Measurements from ENCODE around the gene NOP9. TPM values are rescaled to one million over a fixed set of nuclear protein-coding genes. Genes with fewer than 3 reads are reported as not detected.
"Not testable (repeated sequence)": the region's sequence is repeated elsewhere in the genome, so short reads cannot be mapped to it uniquely, and the experiment has no call there.

The NOP9 gene
- total and polyA plus RNA-seq, 7 donors: 7.8 to 29.0 (median 14.6) TPM

DNA sequence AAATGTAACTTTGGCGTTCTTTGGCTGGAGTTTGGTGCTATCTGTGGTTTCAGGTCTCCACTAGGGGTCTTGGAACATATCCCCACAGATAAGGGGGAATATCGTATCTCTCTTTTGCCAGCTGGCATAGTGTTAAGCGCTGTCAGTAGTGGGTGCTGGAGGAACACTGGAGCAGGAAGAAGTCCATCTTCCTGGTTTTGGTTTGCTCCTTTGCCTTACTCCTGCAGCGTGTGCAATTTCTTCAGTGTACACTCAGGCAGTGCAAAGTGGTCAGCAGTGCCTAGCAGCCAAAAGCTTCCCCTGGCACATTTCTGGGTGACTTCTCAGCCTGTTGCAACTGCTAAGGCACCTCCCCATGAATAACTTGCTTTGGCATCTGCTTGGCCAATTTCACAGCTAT is 51.9 kb downstream of the NOP9 start:
- H3K4me1 ChIP-seq: peaks cover 0 to 7% (median 3%) of the 10 kb centered on the region in 4 donors
- no peak overlapping the region for H3K4me3 ChIP-seq
- H3K9me3 ChIP-seq: no peaks in the 10 kb centered on the region
- TF ChIP-seq POLR2AphosphoS5 (IDR thresholded peaks at IDR 0.05) (no peak), EP300 (IDR thresholded peaks at IDR 0.05) (no peak), POLR2A (IDR thresholded peaks at IDR 0.05) (no peak)
- TF ChIP-seq, protein P1, sequence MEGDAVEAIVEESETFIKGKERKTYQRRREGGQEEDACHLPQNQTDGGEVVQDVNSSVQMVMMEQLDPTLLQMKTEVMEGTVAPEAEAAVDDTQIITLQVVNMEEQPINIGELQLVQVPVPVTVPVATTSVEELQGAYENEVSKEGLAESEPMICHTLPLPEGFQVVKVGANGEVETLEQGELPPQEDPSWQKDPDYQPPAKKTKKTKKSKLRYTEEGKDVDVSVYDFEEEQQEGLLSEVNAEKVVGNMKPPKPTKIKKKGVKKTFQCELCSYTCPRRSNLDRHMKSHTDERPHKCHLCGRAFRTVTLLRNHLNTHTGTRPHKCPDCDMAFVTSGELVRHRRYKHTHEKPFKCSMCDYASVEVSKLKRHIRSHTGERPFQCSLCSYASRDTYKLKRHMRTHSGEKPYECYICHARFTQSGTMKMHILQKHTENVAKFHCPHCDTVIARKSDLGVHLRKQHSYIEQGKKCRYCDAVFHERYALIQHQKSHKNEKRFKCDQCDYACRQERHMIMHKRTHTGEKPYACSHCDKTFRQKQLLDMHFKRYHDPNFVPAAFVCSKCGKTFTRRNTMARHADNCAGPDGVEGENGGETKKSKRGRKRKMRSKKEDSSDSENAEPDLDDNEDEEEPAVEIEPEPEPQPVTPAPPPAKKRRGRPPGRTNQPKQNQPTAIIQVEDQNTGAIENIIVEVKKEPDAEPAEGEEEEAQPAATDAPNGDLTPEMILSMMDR (IDR thresholded peaks at IDR 0.05): no peak
- no peaks in the 10 kb centered on the region for H3K36me3 ChIP-seq
- DNase-seq: no peak
- intact Hi-C loops (cut with DNase I): no loop called here
- H3K27me3 ChIP-seq: no peaks in the 10 kb centered on the region
- H3K27ac ChIP-seq: no peak overlapping the region
- 22 to 34% methylated on average over 4 of the region's 4 CpGs for WGBS, 2 donors

DNA sequence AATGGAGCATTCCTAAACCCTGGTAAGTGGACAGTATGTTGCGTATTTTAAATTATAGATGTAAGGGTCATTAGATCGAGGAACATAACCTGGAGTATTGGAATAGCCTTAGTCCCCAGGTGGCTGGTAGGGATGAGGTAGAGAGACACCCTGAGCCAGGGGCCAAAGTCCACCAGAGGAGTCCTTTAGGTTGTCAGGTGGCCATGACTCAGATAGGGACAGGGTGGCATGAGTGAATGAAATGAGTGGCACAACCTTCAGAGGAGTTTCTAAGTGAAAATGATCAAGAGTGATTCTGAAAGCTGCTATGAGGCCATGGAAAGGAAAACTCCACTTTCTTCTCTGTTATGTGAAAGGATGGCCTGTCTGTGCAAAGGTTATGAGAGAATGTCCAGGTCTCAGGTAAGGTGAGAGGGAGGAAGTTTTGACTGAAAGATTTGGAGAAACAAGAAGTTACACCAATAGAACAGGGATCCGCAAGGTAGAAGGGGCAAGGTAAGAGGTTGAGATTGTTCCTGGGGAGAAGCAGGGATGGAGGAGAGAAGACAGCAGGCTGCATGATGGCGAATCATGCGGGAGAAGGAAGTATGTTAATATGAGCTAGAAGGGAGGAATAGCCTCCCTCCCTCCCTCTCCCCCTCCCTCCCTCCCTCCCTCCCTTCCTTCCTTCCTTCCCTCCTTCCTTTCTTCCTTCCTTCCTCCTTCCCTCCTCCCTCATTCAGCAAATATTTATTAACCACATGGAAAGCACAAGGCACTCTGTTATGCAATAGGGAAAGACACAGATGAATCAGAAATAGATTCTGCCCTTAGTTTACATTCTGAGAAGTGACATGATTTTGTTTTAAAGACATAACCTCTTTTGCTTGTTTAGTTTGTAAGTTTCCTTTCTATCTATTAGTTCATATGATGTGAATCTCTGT is 54.2 kb downstream of the NOP9 start:
- WGBS, 2 donors: 65 to 77% methylated on average over 5 of the region's 5 CpGs
- peaks cover 0 to 7% (median 3%) of the 10 kb centered on the region in 4 donors for H3K4me1 ChIP-seq
- H3K4me3 ChIP-seq: no peak overlapping the region
- H3K9me3 ChIP-seq: no peaks in the 10 kb centered on the region
- intact Hi-C loops (cut with DNase I): no loop called here
- H3K27ac ChIP-seq: peak overlapping the region in 2 of 4 donors; percentile 3 to 49
- no peak for DNase-seq
- H3K27me3 ChIP-seq: no peaks in the 10 kb centered on the region
- no peaks in the 10 kb centered on the region for H3K36me3 ChIP-seq
- TF ChIP-seq EP300 (IDR thresholded peaks at IDR 0.05): no peak
- TF ChIP-seq, protein P1 (IDR thresholded peaks at IDR 0.05): no peak
- TF ChIP-seq POLR2AphosphoS5 (IDR thresholded peaks at IDR 0.05): peak in 2 of 4 donors; percentile 29 to 59

DNA sequence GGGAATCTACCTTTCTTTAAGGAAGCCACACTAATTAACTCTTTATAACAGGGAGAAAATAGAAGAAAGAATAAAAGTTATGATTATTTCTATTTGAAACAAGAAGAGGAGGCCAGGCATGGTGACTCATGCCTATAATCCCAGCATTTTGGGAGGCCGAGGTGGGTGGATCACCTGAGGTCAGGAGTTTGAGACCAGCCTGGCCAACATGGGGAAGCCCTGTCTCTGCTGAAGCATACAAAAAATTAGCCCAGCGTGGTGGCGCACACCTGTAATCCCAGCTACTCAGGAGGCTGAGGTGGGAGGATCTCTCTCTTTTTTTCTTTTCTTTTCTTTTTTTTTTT is 54.8 kb downstream of the NOP9 start:
- DNase-seq; H3K27me3 ChIP-seq; H3K4me3 ChIP-seq; H3K4me1 ChIP-seq; H3K36me3 ChIP-seq; intact Hi-C loops (cut with DNase I); H3K9me3 ChIP-seq: not testable (repeated sequence)
- H3K27ac ChIP-seq: peak overlapping the region in 2 of 4 donors; percentile 3 to 49
- WGBS, 2 donors: 83 to 93% methylated on average over 3 of the region's 3 CpGs

DNA sequence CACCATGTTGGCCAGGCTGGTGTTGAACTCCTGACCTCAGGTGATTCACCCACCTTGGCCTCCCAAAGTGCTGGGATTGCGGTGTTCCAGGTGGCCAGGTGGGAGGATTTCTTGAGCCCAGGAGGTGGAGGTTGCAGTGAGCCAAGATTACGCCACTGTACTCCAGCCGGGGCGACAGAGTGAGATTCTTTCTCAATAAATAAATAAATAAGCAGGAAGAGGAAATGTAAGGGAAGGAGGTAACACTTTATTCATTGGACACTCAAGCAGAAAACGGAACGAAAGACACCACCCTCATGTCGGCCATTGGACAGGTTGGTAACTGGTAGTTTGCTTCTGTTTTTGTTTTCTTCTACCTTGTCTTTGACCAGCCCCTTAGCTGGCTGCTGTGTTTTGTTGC is 55.4 kb downstream of the NOP9 start:
- 90 to 93% methylated on average over 7 of the region's 7 CpGs for WGBS, 2 donors
- H3K9me3 ChIP-seq: no peaks in the 10 kb centered on the region
- no peaks in the 10 kb centered on the region for H3K27me3 ChIP-seq
- TF ChIP-seq EP300 (IDR thresholded peaks at IDR 0.05): no peak
- no peak for TF ChIP-seq POLR2AphosphoS5 (IDR thresholded peaks at IDR 0.05)
- TF ChIP-seq POLR2A (IDR thresholded peaks at IDR 0.05): no peak
- TF ChIP-seq, protein P1 (IDR thresholded peaks at IDR 0.05): no peak
- DNase-seq: no peak
- no peaks in the 10 kb centered on the region for H3K36me3 ChIP-seq
- intact Hi-C loops (cut with DNase I): no loop called here
- no peak overlapping the region for H3K4me3 ChIP-seq
- peaks cover 0 to 7% (median 3%) of the 10 kb centered on the region in 4 donors for H3K4me1 ChIP-seq
- H3K27ac ChIP-seq: no peak overlapping the region

DNA sequence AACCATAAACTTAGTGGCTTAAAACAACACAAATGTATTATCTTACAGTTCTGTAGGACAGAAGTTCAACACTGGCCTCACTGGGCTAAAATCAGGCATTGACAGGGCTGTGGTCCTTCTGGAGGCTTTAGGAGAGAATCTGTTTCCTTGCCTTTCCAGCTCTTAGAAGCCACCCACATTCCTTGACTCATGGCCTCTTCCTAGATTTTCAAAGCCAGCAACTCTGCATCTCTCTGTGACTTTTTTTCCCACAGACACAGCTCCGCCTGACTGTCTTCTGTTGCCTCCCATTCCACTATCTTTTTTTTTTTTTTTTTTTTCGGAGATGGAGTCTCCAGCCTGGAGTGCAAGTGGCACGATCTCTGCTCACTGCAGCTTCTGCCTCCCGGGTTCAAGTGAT is 56.6 kb downstream of the NOP9 start:
- H3K4me3 ChIP-seq: no peak overlapping the region
- H3K27ac ChIP-seq: no peak overlapping the region
- H3K36me3 ChIP-seq: no peaks in the 10 kb centered on the region
- 88 to 89% methylated on average over 4 of the region's 4 CpGs for WGBS, 2 donors
- H3K9me3 ChIP-seq: no peaks in the 10 kb centered on the region
- intact Hi-C loops (cut with DNase I): no loop called here
- no peaks in the 10 kb centered on the region for H3K27me3 ChIP-seq
- no peak for TF ChIP-seq POLR2AphosphoS5 (IDR thresholded peaks at IDR 0.05)
- TF ChIP-seq EP300 (IDR thresholded peaks at IDR 0.05): no peak
- TF ChIP-seq, protein P1 (IDR thresholded peaks at IDR 0.05): no peak
- TF ChIP-seq POLR2A (IDR thresholded peaks at IDR 0.05): no peak
- H3K4me1 ChIP-seq: peaks cover 0 to 7% (median 3%) of the 10 kb centered on the region in 4 donors
- no peak for DNase-seq

Small RNAs within 50 kb of the gene (small RNA-seq; reads per million reads assigned to genes)
- gene RF00026: 0 reads per million in 3 donors

Other genes starting within 250 kb of the NOP9 start
Only the 30 nearest of the 34 such genes appear.
- 10 to 100 TPM; 37.7 to 82.9 (median 54.8) TPM for gene DCAF11, start 185.1 kb upstream of the NOP9 start, total RNA-seq
- 10 to 100 TPM; 70.9 to 79.8 (median 75.1) TPM for gene DCAF11, start 185.1 kb upstream of the NOP9 start, polyA plus RNA-seq
- gene NRL, start 184.9 kb upstream of the NOP9 start, total RNA-seq: 1 to 10 TPM in 2 of 4 donors, under 1 TPM in 2; 0.71 to 2.2 (median 1.4) TPM
- 1 to 10 TPM; 1.2 to 2.9 (median 1.8) TPM for gene NRL, start 184.9 kb upstream of the NOP9 start, polyA plus RNA-seq
- under 1 TPM in 1 of 4 donors, not detected in 3; 0.33 TPM for gene FITM1, start 169.2 kb upstream of the NOP9 start, total RNA-seq
- gene FITM1, start 169.2 kb upstream of the NOP9 start, polyA plus RNA-seq: 1 to 10 TPM in 1 of 3 donors, not detected in 2; 1.8 TPM
- gene PSME1, start 163.7 kb upstream of the NOP9 start, total RNA-seq: 100 to 1,000 TPM; 129 to 186 (median 152) TPM
- 100 to 1,000 TPM; 309 to 438 (median 416) TPM for gene PSME1, start 163.7 kb upstream of the NOP9 start, polyA plus RNA-seq
- gene EMC9, start 158.3 kb upstream of the NOP9 start, total RNA-seq: 10 to 100 TPM in 3 of 4 donors, 1 to 10 TPM in 1; 5.0 to 20.9 (median 12.9) TPM
- gene EMC9, start 158.3 kb upstream of the NOP9 start, polyA plus RNA-seq: 10 to 100 TPM; 20.6 to 37.2 (median 30.8) TPM
- gene PSME2, start 153.2 kb upstream of the NOP9 start, total RNA-seq: 10 to 100 TPM; 26.2 to 43.5 (median 34.5) TPM
- gene PSME2, start 153.2 kb upstream of the NOP9 start, polyA plus RNA-seq: 100 to 1,000 TPM; 228 to 485 (median 356) TPM
- gene RNF31, start 152.4 kb upstream of the NOP9 start, total RNA-seq: 10 to 100 TPM; 20.2 to 38.4 (median 29.7) TPM
- gene RNF31, start 152.4 kb upstream of the NOP9 start, polyA plus RNA-seq: 10 to 100 TPM; 13.6 to 57.8 (median 37.8) TPM
- 100 to 1,000 TPM in 1 of 4 donors, 10 to 100 TPM in 3; 54.6 to 103 (median 56.1) TPM for gene IRF9, start 138.6 kb upstream of the NOP9 start, total RNA-seq
- gene IRF9, start 138.6 kb upstream of the NOP9 start, polyA plus RNA-seq: 100 to 1,000 TPM in 1 of 3 donors, 10 to 100 TPM in 2; 46.2 to 115 (median 51.8) TPM
- 10 to 100 TPM in 2 of 4 donors, 1 to 10 TPM in 2; 4.6 to 24.1 (median 8.3) TPM for gene REC8, start 127.8 kb upstream of the NOP9 start, total RNA-seq
- gene REC8, start 127.8 kb upstream of the NOP9 start, polyA plus RNA-seq: 10 to 100 TPM in 1 of 3 donors, 1 to 10 TPM in 2; 1.8 to 21.7 (median 2.5) TPM
- 10 to 100 TPM; 11.0 to 37.1 (median 13.2) TPM for gene IPO4, start 111.0 kb upstream of the NOP9 start, total RNA-seq
- gene IPO4, start 111.0 kb upstream of the NOP9 start, polyA plus RNA-seq: 10 to 100 TPM in 1 of 3 donors, 1 to 10 TPM in 2; 3.0 to 24.4 (median 5.4) TPM
- gene TM9SF1, start 104.4 kb upstream of the NOP9 start, total RNA-seq: 10 to 100 TPM; 29.6 to 36.9 (median 34.7) TPM
- gene TM9SF1, start 104.4 kb upstream of the NOP9 start, polyA plus RNA-seq: 10 to 100 TPM in 2 of 3 donors, 1 to 10 TPM in 1; 7.9 to 37.2 (median 10.8) TPM
- gene TSSK4, start 94.2 kb upstream of the NOP9 start, total RNA-seq: under 1 TPM in 1 of 4 donors, not detected in 3; 0.66 TPM
- gene TSSK4, start 94.2 kb upstream of the NOP9 start, polyA plus RNA-seq: under 1 TPM in 1 of 3 donors, not detected in 2; 0.22 TPM
- 100 to 1,000 TPM in 2 of 4 donors, 10 to 100 TPM in 2; 65.6 to 149 (median 102) TPM for gene CHMP4A, start 86.4 kb upstream of the NOP9 start, total RNA-seq
- gene CHMP4A, start 86.4 kb upstream of the NOP9 start, polyA plus RNA-seq: 100 to 1,000 TPM in 2 of 3 donors, 10 to 100 TPM in 1; 81.6 to 116 (median 109) TPM
- 10 to 100 TPM; 22.4 to 31.7 (median 26.5) TPM for gene MDP1, start 83.8 kb upstream of the NOP9 start, total RNA-seq
- 10 to 100 TPM; 15.1 to 34.2 (median 28.8) TPM for gene MDP1, start 83.8 kb upstream of the NOP9 start, polyA plus RNA-seq
- 100 to 1,000 TPM; 104 to 217 (median 189) TPM for gene NEDD8, start 67.5 kb upstream of the NOP9 start, total RNA-seq
- 100 to 1,000 TPM; 204 to 243 (median 221) TPM for gene NEDD8, start 67.5 kb upstream of the NOP9 start, polyA plus RNA-seq
- 10 to 100 TPM; 44.3 to 63.9 (median 48.3) TPM for gene GMPR2, start 66.9 kb upstream of the NOP9 start, total RNA-seq
- 10 to 100 TPM; 56.5 to 97.1 (median 58.9) TPM for gene GMPR2, start 66.9 kb upstream of the NOP9 start, polyA plus RNA-seq
- gene TINF2, start 57.2 kb upstream of the NOP9 start, total RNA-seq: 10 to 100 TPM; 36.6 to 55.3 (median 50.1) TPM
- gene TINF2, start 57.2 kb upstream of the NOP9 start, polyA plus RNA-seq: 10 to 100 TPM; 41.4 to 54.1 (median 43.5) TPM
- 1 to 10 TPM in 2 of 4 donors, under 1 TPM in 1, not detected in 1; 0.33 to 1.1 (median 1.1) TPM for gene TGM1, start 36.7 kb upstream of the NOP9 start, total RNA-seq
- gene TGM1, start 36.7 kb upstream of the NOP9 start, polyA plus RNA-seq: 1 to 10 TPM in 1 of 3 donors, under 1 TPM in 2; 0.60 to 2.7 (median 0.69) TPM
- gene RABGGTA, start 28.3 kb upstream of the NOP9 start, total RNA-seq: 10 to 100 TPM; 14.0 to 25.2 (median 20.0) TPM
- 10 to 100 TPM; 27.3 to 32.4 (median 31.9) TPM for gene RABGGTA, start 28.3 kb upstream of the NOP9 start, polyA plus RNA-seq
- gene DHRS1, start 70 bp upstream of the NOP9 start, total RNA-seq: 10 to 100 TPM; 13.9 to 34.6 (median 29.3) TPM
- 10 to 100 TPM; 39.6 to 56.6 (median 40.8) TPM for gene DHRS1, start 70 bp upstream of the NOP9 start, polyA plus RNA-seq
- gene CIDEB, start 8.1 kb downstream of the NOP9 start, total RNA-seq: 1 to 10 TPM; 4.7 to 9.5 (median 8.0) TPM
- gene CIDEB, start 8.1 kb downstream of the NOP9 start, polyA plus RNA-seq: 1 to 10 TPM; 7.2 to 8.6 (median 7.2) TPM
- 1 to 10 TPM; 2.5 to 5.5 (median 4.3) TPM for gene LTB4R2, start 10.3 kb downstream of the NOP9 start, total RNA-seq
- 1 to 10 TPM in 1 of 3 donors, under 1 TPM in 1, not detected in 1; under 0.01 to 3.9 TPM for gene LTB4R2, start 10.3 kb downstream of the NOP9 start, polyA plus RNA-seq
- gene LTB4R, start 11.7 kb downstream of the NOP9 start, total RNA-seq: 1 to 10 TPM; 2.1 to 4.2 (median 2.9) TPM
- 1 to 10 TPM in 2 of 3 donors, under 1 TPM in 1; 0.60 to 9.8 (median 2.1) TPM for gene LTB4R, start 11.7 kb downstream of the NOP9 start, polyA plus RNA-seq
- 10 to 100 TPM in 3 of 4 donors, 1 to 10 TPM in 1; 8.1 to 36.0 (median 17.7) TPM for gene ADCY4, start 35.2 kb downstream of the NOP9 start, total RNA-seq
- 10 to 100 TPM in 1 of 3 donors, 1 to 10 TPM in 2; 1.4 to 16.5 (median 2.4) TPM for gene ADCY4, start 35.2 kb downstream of the NOP9 start, polyA plus RNA-seq
- 10 to 100 TPM in 1 of 4 donors, 1 to 10 TPM in 3; 2.6 to 12.5 (median 3.7) TPM for gene RIPK3, start 40.1 kb downstream of the NOP9 start, total RNA-seq
- gene RIPK3, start 40.1 kb downstream of the NOP9 start, polyA plus RNA-seq: 10 to 100 TPM; 28.8 to 66.4 (median 43.5) TPM
- gene NFATC4, start 68.3 kb downstream of the NOP9 start, total RNA-seq: 100 to 1,000 TPM in 1 of 4 donors, 10 to 100 TPM in 3; 29.6 to 120 (median 67.3) TPM
- gene NFATC4, start 68.3 kb downstream of the NOP9 start, polyA plus RNA-seq: 10 to 100 TPM; 10.4 to 45.1 (median 15.6) TPM
- gene NYNRIN, start 99.2 kb downstream of the NOP9 start, total RNA-seq: 10 to 100 TPM in 1 of 4 donors, 1 to 10 TPM in 3; 6.8 to 17.4 (median 7.0) TPM
- 1 to 10 TPM in 1 of 3 donors, under 1 TPM in 2; 0.60 to 6.5 (median 0.92) TPM for gene NYNRIN, start 99.2 kb downstream of the NOP9 start, polyA plus RNA-seq
- gene CBLN3, start 129.8 kb downstream of the NOP9 start, total RNA-seq: 1 to 10 TPM; 1.4 to 8.9 (median 2.1) TPM
- gene CBLN3, start 129.8 kb downstream of the NOP9 start, polyA plus RNA-seq: 1 to 10 TPM in 2 of 3 donors, under 1 TPM in 1; 0.46 to 3.6 (median 1.2) TPM
- 10 to 100 TPM; 44.6 to 60.8 (median 50.6) TPM for gene KHNYN, start 130.1 kb downstream of the NOP9 start, total RNA-seq
- gene KHNYN, start 130.1 kb downstream of the NOP9 start, polyA plus RNA-seq: 10 to 100 TPM; 16.2 to 64.6 (median 36.1) TPM
- gene SDR39U1, start 142.9 kb downstream of the NOP9 start, total RNA-seq: 10 to 100 TPM; 30.3 to 45.4 (median 33.9) TPM
- gene SDR39U1, start 142.9 kb downstream of the NOP9 start, polyA plus RNA-seq: 10 to 100 TPM; 35.4 to 57.3 (median 39.1) TPM

All from sigmoid colon (tissue), 7 donors.